ENCODE measurements around the gene ANO4. TPM values are rescaled to one million over a fixed set of nuclear protein-coding genes. Genes with fewer than 3 reads are reported as not detected.
"Not testable (repeated sequence)": the region's sequence is repeated elsewhere in the genome, so short reads cannot be mapped to it uniquely, and the experiment has no call there.

The ANO4 gene
- total RNA-seq, 1 donor from 2014 or later: not detected

- no peaks in the 10 kb centered on the region for H3K27me3 Mint-ChIP-seq
- no peak overlapping the region for H3K4me3 Mint-ChIP-seq
- intact Hi-C loops (cut with micrococcal nuclease): no loop called here
- TF ChIP-seq, protein P1, sequence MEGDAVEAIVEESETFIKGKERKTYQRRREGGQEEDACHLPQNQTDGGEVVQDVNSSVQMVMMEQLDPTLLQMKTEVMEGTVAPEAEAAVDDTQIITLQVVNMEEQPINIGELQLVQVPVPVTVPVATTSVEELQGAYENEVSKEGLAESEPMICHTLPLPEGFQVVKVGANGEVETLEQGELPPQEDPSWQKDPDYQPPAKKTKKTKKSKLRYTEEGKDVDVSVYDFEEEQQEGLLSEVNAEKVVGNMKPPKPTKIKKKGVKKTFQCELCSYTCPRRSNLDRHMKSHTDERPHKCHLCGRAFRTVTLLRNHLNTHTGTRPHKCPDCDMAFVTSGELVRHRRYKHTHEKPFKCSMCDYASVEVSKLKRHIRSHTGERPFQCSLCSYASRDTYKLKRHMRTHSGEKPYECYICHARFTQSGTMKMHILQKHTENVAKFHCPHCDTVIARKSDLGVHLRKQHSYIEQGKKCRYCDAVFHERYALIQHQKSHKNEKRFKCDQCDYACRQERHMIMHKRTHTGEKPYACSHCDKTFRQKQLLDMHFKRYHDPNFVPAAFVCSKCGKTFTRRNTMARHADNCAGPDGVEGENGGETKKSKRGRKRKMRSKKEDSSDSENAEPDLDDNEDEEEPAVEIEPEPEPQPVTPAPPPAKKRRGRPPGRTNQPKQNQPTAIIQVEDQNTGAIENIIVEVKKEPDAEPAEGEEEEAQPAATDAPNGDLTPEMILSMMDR (IDR thresholded peaks at IDR 0.05): no peak
- DNase-seq (no peak), ATAC-seq (ENCODE audit: low read depth) (no peak)
- CTCF ChIA-PET: no interaction called here
- POLR2A ChIA-PET: no interaction called here
- H3K27ac Mint-ChIP-seq: no peak overlapping the region
- no peaks in the 10 kb centered on the region for H3K9me3 Mint-ChIP-seq
- no peaks in the 10 kb centered on the region for H3K4me1 Mint-ChIP-seq
- H3K36me3 Mint-ChIP-seq (ENCODE audit: low read depth): no peaks in the 10 kb centered on the region
Observed at GRCh38 chr12:101127521-101128219, 333.1 kb downstream of the ANO4 start.

GRCh38 chr12:101145777-101146431, 351.3 kb downstream of the ANO4 start:
- H3K4me1 Mint-ChIP-seq; intact Hi-C loops (cut with micrococcal nuclease); H3K36me3 Mint-ChIP-seq (ENCODE audit: low read depth); H3K27me3 Mint-ChIP-seq; POLR2A ChIA-PET; H3K4me3 Mint-ChIP-seq; H3K27ac Mint-ChIP-seq; ATAC-seq (ENCODE audit: low read depth); DNase-seq; H3K9me3 Mint-ChIP-seq; CTCF ChIA-PET: not testable (repeated sequence)

GRCh38 chr12:101165319-101165718, 370.7 kb downstream of the ANO4 start:
- CTCF ChIA-PET: interaction anchor here (1.1 kb wide), 1 partner anchor 9 kb away, joined by 3 read pairs; no protein-coding TSS in a partner anchor
- no peak for DNase-seq
- POLR2A ChIA-PET: no interaction called here
- Mint-ChIP-seq H3K4me1 (no peaks in the 10 kb centered on the region), H3K36me3 (ENCODE audit: low read depth) (no peaks in the 10 kb centered on the region), H3K9me3 (no peaks in the 10 kb centered on the region), H3K27me3 (no peaks in the 10 kb centered on the region), H3K27ac (no peak overlapping the region), H3K4me3 (no peak overlapping the region)
- no peak for ATAC-seq (ENCODE audit: low read depth)
- intact Hi-C loops (cut with micrococcal nuclease): no loop called here
- TF ChIP-seq, protein P1 (IDR thresholded peaks at IDR 0.05): no peak

DNA sequence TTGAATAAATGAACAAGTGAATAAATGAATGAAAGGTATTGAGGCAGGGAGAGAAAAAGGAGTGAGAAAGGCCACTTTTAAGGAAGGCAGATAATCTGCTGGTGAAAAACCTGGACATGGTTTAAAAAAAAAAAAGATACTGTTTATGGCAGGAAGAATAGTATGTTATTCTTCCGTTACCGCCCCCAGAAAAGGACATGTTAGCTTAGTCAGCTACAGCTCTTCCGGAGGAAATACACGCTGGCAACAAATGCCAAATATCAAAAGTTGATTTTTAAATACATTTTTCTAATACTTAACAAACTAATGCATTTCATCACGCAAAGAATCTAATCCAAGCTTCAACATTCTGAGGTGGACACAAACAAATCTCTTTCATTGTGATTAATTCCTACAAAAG, 372.3 kb downstream of the ANO4 start:
- POLR2A ChIA-PET: no interaction called here
- no peaks in the 10 kb centered on the region for H3K9me3 Mint-ChIP-seq
- no peak for ATAC-seq (ENCODE audit: low read depth)
- TF ChIP-seq, protein P1 (IDR thresholded peaks at IDR 0.05): no peak
- H3K4me3 Mint-ChIP-seq: no peak overlapping the region
- intact Hi-C loops (cut with micrococcal nuclease): no loop called here
- H3K4me1 Mint-ChIP-seq: no peaks in the 10 kb centered on the region
- no peak for DNase-seq
- no peaks in the 10 kb centered on the region for H3K27me3 Mint-ChIP-seq
- no peak overlapping the region for H3K27ac Mint-ChIP-seq
- CTCF ChIA-PET: no interaction called here
- no peaks in the 10 kb centered on the region for H3K36me3 Mint-ChIP-seq (ENCODE audit: low read depth)

GRCh38 chr12:101168001-101168400, 373.4 kb downstream of the ANO4 start:
- Mint-ChIP-seq H3K27ac (no peak overlapping the region), H3K27me3 (no peaks in the 10 kb centered on the region), H3K36me3 (ENCODE audit: low read depth) (no peaks in the 10 kb centered on the region), H3K9me3 (no peaks in the 10 kb centered on the region), H3K4me3 (no peak overlapping the region), H3K4me1 (no peaks in the 10 kb centered on the region)
- ChIA-PET CTCF (no interaction called here), POLR2A (no interaction called here)
- DNase-seq: no peak
- ATAC-seq (ENCODE audit: low read depth): no peak
- TF ChIP-seq, protein P1 (IDR thresholded peaks at IDR 0.05): no peak
- intact Hi-C loops (cut with micrococcal nuclease): no loop called here

Data from activated B cell treated with CpG ODN at 0.5 μM for 24 hours (primary cell).